Measurements from ENCODE around the gene SLC25A31.

The SLC25A31 gene

DNA sequence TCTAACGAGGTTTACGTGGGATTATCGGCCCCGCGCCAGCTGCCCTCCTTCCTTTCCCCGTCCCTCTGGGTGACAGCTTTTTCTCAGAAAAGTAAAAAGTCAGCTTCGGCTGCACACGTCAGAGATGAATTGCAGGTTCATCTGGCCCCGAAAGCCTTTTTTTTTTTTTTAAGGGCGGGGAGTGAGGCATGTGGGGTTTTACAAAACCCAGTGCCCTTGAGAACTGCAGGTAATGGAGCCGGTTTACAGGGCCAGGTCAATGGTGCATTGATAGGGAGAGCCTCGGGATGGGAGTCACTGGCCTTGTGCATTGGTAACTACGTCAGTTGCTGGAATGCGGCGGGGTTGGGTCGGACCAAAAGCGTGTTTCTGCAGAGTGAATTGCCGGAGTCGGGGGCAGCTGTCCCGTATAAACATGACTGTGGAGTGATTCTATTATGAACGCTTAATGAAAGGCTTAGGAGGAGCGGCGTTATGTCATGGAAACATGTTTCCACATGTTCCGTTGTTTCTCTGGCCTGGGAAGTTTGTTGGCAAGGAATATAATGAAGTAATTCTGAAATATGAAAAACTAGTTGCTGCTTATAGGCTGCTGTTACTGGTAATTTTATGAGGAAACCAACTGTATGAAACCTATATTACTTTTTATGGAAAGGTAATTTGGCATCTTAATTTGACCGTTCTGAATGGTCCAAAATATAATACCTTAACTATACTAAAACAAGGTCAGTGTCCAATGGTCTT, 53.0 kb downstream of the SLC25A31 start:
- Histone ChIP-seq H3K4me3 (ENCODE audit: low read length) (peak overlapping the region; percentile 74), H3K36me3 (ENCODE audit: control insufficient read depth, insufficient read depth, low read length) (no peaks in the 10 kb centered on the region), H2AK5ac (ENCODE audit: low read length) (no peak overlapping the region), H2BK15ac (replicated peaks; ENCODE audit: low read depth) (no peak overlapping the region), H2BK5ac (ENCODE audit: low read length) (no peak overlapping the region), H2BK120ac (ENCODE audit: low read depth, low read length) (no peak overlapping the region), H3K18ac (ENCODE audit: low read length) (no peak overlapping the region), H3K56ac (ENCODE audit: low read length) (peak overlapping the region; percentile 83), H3K4ac (ENCODE audit: low read depth, low read length) (no peak overlapping the region), H3K4me1 (ENCODE audit: control insufficient read depth, low read depth, low read length) (no peaks in the 10 kb centered on the region), H3K27me3 (ENCODE audit: insufficient read depth, low read length, poor library complexity) (peaks cover 7% of the 10 kb centered on the region), H3K4me2 (ENCODE audit: low read length) (peak overlapping the region; percentile 99), H3K79me2 (ENCODE audit: control insufficient read depth, insufficient read depth, low read length) (no peaks in the 10 kb centered on the region), H4K8ac (ENCODE audit: low read depth, low read length) (no peak overlapping the region), H3K23ac (ENCODE audit: low read length) (no peak overlapping the region), H3K9ac (ENCODE audit: low read length) (peak overlapping the region; percentile 75), H4K5ac (ENCODE audit: low read length) (no peak overlapping the region), H3K79me1 (ENCODE audit: low read length) (no peaks in the 10 kb centered on the region), H3K27ac (ENCODE audit: low read depth, low read length) (no peak overlapping the region)
- WGBS (ENCODE audit: extremely low coverage, insufficient coverage, low lambda C conversion rate): no CpG with 5 or more reads among the region's 25 CpGs
- DNase-seq: peak; percentile 53

DNA sequence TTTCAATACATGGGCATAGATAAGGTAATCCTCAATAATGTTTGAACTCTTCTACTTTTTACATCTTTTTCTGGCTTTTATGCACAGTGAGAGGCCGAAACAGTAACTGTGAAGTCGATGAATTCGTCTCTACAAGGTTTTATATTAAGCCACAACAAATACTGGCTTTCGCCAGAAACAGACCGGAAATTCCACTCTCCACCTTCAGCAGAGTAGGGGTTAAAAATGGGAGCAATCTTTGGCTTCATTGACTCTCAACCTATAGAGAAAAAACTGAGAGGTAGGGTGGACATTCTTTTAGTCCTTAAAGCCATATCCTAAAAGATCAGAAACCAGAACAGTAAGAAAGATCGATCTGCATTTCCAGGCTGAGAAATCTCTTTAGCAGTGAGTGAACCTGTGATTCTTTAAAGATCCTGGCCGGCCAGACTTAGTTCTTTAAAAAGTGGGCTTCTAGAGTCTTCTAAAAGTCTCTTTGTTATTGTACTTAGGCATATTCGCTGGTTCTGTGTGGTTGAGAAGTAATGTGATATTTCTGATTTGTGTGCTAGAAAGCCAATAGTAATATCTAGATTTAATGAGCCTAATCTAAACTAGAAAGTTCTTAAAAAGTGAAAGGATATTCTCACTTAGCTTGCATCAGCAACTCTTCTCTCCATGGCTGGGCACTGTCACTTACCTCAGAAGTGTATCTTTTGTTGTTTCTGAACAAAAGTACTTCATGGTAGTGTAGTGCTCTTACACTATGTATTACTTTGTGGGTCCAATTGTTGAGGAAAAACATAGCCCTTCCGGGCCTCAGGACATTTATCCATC, 54.0 kb downstream of the SLC25A31 start:
- no CpG with 5 or more reads among the region's 9 CpGs for WGBS (ENCODE audit: extremely low coverage, insufficient coverage, low lambda C conversion rate)
- H2AK5ac ChIP-seq (ENCODE audit: low read length): no peak overlapping the region
- H3K56ac ChIP-seq (ENCODE audit: low read length): no peak overlapping the region
- no peak overlapping the region for H3K18ac ChIP-seq (ENCODE audit: low read length)
- peaks cover 7% of the 10 kb centered on the region for H3K27me3 ChIP-seq (ENCODE audit: insufficient read depth, low read length, poor library complexity)
- H3K4me3 ChIP-seq (ENCODE audit: low read length): no peak overlapping the region
- H3K79me2 ChIP-seq (ENCODE audit: control insufficient read depth, insufficient read depth, low read length): no peaks in the 10 kb centered on the region
- no peak overlapping the region for H3K4me2 ChIP-seq (ENCODE audit: low read length)
- H3K4me1 ChIP-seq (ENCODE audit: control insufficient read depth, low read depth, low read length): no peaks in the 10 kb centered on the region
- H3K9ac ChIP-seq (ENCODE audit: low read length): no peak overlapping the region
- no peak overlapping the region for H3K27ac ChIP-seq (ENCODE audit: low read depth, low read length)
- no peak overlapping the region for H3K4ac ChIP-seq (ENCODE audit: low read depth, low read length)
- H4K5ac ChIP-seq (ENCODE audit: low read length): no peak overlapping the region
- H3K79me1 ChIP-seq (ENCODE audit: low read length): no peaks in the 10 kb centered on the region
- H2BK5ac ChIP-seq (ENCODE audit: low read length): no peak overlapping the region
- DNase-seq: no peak
- no peak overlapping the region for H2BK120ac ChIP-seq (ENCODE audit: low read depth, low read length)
- H2BK15ac ChIP-seq (replicated peaks; ENCODE audit: low read depth): no peak overlapping the region
- H4K8ac ChIP-seq (ENCODE audit: low read depth, low read length): no peak overlapping the region
- no peak overlapping the region for H3K23ac ChIP-seq (ENCODE audit: low read length)
- no peaks in the 10 kb centered on the region for H3K36me3 ChIP-seq (ENCODE audit: control insufficient read depth, insufficient read depth, low read length)

DNA sequence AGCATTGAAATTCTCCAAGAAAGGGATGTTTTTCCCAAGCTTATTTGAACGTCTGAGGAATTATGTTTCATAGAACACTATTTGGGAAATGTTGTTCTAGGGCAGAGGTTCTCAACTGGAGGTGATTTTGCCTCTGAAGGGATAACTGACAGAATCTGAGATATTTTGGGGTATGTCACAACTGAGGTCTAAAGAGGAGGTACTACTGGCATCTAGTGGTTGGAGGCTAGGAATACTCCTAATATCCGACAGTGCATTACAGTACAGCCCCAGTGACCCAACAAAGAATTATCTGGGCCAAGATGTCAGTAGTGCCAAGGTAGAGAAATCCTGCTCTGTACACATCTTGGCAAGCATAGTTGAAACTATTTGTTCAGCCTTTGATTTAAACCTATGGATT, 58.3 kb downstream of the SLC25A31 start:
- H2BK120ac ChIP-seq (ENCODE audit: low read depth, low read length): no peak overlapping the region
- no peaks in the 10 kb centered on the region for H3K36me3 ChIP-seq (ENCODE audit: control insufficient read depth, insufficient read depth, low read length)
- no peaks in the 10 kb centered on the region for H3K79me1 ChIP-seq (ENCODE audit: low read length)
- H2BK5ac ChIP-seq (ENCODE audit: low read length): no peak overlapping the region
- DNase-seq: peak; percentile 69
- no peak overlapping the region for H3K27ac ChIP-seq (ENCODE audit: low read depth, low read length)
- H3K4me2 ChIP-seq (ENCODE audit: low read length): no peak overlapping the region
- H3K56ac ChIP-seq (ENCODE audit: low read length): no peak overlapping the region
- peaks cover 3% of the 10 kb centered on the region for H3K27me3 ChIP-seq (ENCODE audit: insufficient read depth, low read length, poor library complexity)
- no peak overlapping the region for H3K9ac ChIP-seq (ENCODE audit: low read length)
- H3K79me2 ChIP-seq (ENCODE audit: control insufficient read depth, insufficient read depth, low read length): no peaks in the 10 kb centered on the region
- no CpG with 5 or more reads among the region's 2 CpGs for WGBS (ENCODE audit: extremely low coverage, insufficient coverage, low lambda C conversion rate)
- H3K23ac ChIP-seq (ENCODE audit: low read length): no peak overlapping the region
- no peak overlapping the region for H4K5ac ChIP-seq (ENCODE audit: low read length)
- H2BK15ac ChIP-seq (replicated peaks; ENCODE audit: low read depth): no peak overlapping the region
- H3K4me1 ChIP-seq (ENCODE audit: control insufficient read depth, low read depth, low read length): no peaks in the 10 kb centered on the region
- no peak overlapping the region for H3K4me3 ChIP-seq (ENCODE audit: low read length)
- H3K18ac ChIP-seq (ENCODE audit: low read length): no peak overlapping the region
- no peak overlapping the region for H2AK5ac ChIP-seq (ENCODE audit: low read length)
- no peak overlapping the region for H4K8ac ChIP-seq (ENCODE audit: low read depth, low read length)
- H3K4ac ChIP-seq (ENCODE audit: low read depth, low read length): no peak overlapping the region

DNA sequence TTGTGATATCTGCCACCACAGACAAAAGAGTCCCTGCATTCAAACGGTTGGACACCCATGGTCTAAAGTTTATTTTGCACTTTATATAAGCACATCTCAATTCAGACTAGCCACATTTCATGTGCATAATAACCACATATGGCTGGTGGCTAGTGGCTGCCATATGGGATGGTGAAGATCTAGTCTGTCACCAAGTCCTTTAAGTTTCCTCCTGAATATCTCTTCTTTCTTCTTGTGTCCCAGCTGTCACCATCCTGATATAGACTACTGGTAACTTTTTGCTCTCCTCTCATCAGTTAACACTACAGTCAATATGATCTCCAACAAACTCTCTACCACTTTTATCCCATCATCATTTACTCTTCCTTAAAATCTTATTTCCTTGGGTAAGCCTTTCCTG, 61.2 kb downstream of the SLC25A31 start:
- H3K4me2 ChIP-seq (ENCODE audit: low read length): no peak overlapping the region
- no peak overlapping the region for H3K27ac ChIP-seq (ENCODE audit: low read depth, low read length)

DNA sequence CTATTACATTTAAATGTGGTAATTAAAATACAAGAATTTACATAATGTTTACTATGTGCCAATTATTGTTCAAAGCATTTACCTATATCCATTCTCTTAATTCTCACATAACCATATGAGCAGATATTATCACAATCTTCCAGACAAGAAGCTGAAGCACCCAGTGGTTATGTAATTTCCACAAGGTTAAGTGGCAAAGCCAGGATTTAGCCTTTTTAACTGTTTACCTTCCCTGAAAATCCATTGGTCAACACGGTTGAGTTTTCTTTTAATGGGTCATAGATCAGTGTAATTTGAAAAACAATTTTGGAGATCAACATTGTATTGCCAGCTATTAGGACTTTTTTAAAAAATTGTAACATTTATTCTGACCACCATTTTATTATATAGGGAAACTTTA, 63.3 kb downstream of the SLC25A31 start:
- Histone ChIP-seq H4K5ac (ENCODE audit: low read length) (no peak overlapping the region), H4K8ac (ENCODE audit: low read depth, low read length) (no peak overlapping the region), H3K27ac (ENCODE audit: low read depth, low read length) (no peak overlapping the region), H3K79me2 (ENCODE audit: control insufficient read depth, insufficient read depth, low read length) (no peaks in the 10 kb centered on the region), H2BK120ac (ENCODE audit: low read depth, low read length) (no peak overlapping the region), H3K9ac (ENCODE audit: low read length) (no peak overlapping the region), H2BK15ac (replicated peaks; ENCODE audit: low read depth) (no peak overlapping the region), H3K4ac (ENCODE audit: low read depth, low read length) (no peak overlapping the region), H3K27me3 (ENCODE audit: insufficient read depth, low read length, poor library complexity) (no peaks in the 10 kb centered on the region), H3K23ac (ENCODE audit: low read length) (no peak overlapping the region), H3K36me3 (ENCODE audit: control insufficient read depth, insufficient read depth, low read length) (no peaks in the 10 kb centered on the region), H3K18ac (ENCODE audit: low read length) (no peak overlapping the region), H3K4me2 (ENCODE audit: low read length) (no peak overlapping the region), H3K4me1 (ENCODE audit: control insufficient read depth, low read depth, low read length) (no peaks in the 10 kb centered on the region), H2BK5ac (ENCODE audit: low read length) (no peak overlapping the region), H3K4me3 (ENCODE audit: low read length) (no peak overlapping the region), H3K79me1 (ENCODE audit: low read length) (no peaks in the 10 kb centered on the region), H3K56ac (ENCODE audit: low read length) (no peak overlapping the region), H2AK5ac (ENCODE audit: low read length) (no peak overlapping the region)
- WGBS (ENCODE audit: extremely low coverage, insufficient coverage, low lambda C conversion rate): no CpG with 5 or more reads among the region's 1 CpG
- no peak for DNase-seq

More for the DNA sequence above, 61.2 kb downstream of the SLC25A31 start:
- Histone ChIP-seq H2BK120ac (ENCODE audit: low read depth, low read length) (no peak overlapping the region), H2BK15ac (replicated peaks; ENCODE audit: low read depth) (no peak overlapping the region), H3K27me3 (ENCODE audit: insufficient read depth, low read length, poor library complexity) (no peaks in the 10 kb centered on the region), H3K9ac (ENCODE audit: low read length) (no peak overlapping the region), H3K4me1 (ENCODE audit: control insufficient read depth, low read depth, low read length) (no peaks in the 10 kb centered on the region), H3K4me3 (ENCODE audit: low read length) (no peak overlapping the region), H3K18ac (ENCODE audit: low read length) (no peak overlapping the region), H4K8ac (ENCODE audit: low read depth, low read length) (no peak overlapping the region), H4K5ac (ENCODE audit: low read length) (no peak overlapping the region), H2BK5ac (ENCODE audit: low read length) (no peak overlapping the region), H3K79me2 (ENCODE audit: control insufficient read depth, insufficient read depth, low read length) (no peaks in the 10 kb centered on the region), H3K79me1 (ENCODE audit: low read length) (no peaks in the 10 kb centered on the region), H3K56ac (ENCODE audit: low read length) (no peak overlapping the region), H3K36me3 (ENCODE audit: control insufficient read depth, insufficient read depth, low read length) (no peaks in the 10 kb centered on the region), H2AK5ac (ENCODE audit: low read length) (no peak overlapping the region), H3K23ac (ENCODE audit: low read length) (no peak overlapping the region), H3K4ac (ENCODE audit: low read depth, low read length) (no peak overlapping the region)
- no CpG with 5 or more reads among the region's 1 CpG for WGBS (ENCODE audit: extremely low coverage, insufficient coverage, low lambda C conversion rate)
- DNase-seq: no peak
